Measurements from ENCODE around the gene PPM1D.

GRCh38 chr17:60599220-60599619 is 773 bp upstream of the PPM1D start:
- TF ChIP-seq, protein P1, sequence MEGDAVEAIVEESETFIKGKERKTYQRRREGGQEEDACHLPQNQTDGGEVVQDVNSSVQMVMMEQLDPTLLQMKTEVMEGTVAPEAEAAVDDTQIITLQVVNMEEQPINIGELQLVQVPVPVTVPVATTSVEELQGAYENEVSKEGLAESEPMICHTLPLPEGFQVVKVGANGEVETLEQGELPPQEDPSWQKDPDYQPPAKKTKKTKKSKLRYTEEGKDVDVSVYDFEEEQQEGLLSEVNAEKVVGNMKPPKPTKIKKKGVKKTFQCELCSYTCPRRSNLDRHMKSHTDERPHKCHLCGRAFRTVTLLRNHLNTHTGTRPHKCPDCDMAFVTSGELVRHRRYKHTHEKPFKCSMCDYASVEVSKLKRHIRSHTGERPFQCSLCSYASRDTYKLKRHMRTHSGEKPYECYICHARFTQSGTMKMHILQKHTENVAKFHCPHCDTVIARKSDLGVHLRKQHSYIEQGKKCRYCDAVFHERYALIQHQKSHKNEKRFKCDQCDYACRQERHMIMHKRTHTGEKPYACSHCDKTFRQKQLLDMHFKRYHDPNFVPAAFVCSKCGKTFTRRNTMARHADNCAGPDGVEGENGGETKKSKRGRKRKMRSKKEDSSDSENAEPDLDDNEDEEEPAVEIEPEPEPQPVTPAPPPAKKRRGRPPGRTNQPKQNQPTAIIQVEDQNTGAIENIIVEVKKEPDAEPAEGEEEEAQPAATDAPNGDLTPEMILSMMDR (IDR thresholded peaks at IDR 0.05) = no peak
- no peak for TF ChIP-seq POLR2A (IDR thresholded peaks at IDR 0.05)
